GM12878 (cell line): Measurements from ENCODE around the gene PUSL1. TPM values are rescaled to one million over a fixed set of nuclear protein-coding genes. Genes with fewer than 3 reads are reported as not detected.
A peak's percentile ranks its signal among the peaks of the same experiment; 100 is the strongest.

ENCODE experiments used
- ATAC-seq: fragments of 200-7000 bp; cut with Tn5 transposase; 3 replicates; pipeline ENCODE4 v1.9.1; 2020; ENCODE audit warnings: mild to moderate bottlenecking, moderate library complexity
- BruUV-seq: library from RNA; stranded (reverse); fragments of 400-500 nt; replicated peaks from 2 replicates; lab custom pipeline; 2021; lab: Mats Ljungman, UMichigan
- CTCF ChIA-PET: fragments of 300-600 bp; sonication (Branson Sonifier 250); formaldehyde crosslinking; extraction: SDS; loops from one replicate; lab custom pipeline; 2021; ENCODE audit warnings: inconsistent platforms; lab: Yijun Ruan, JAX
- POLR2A ChIA-PET: fragments of 350-600 bp; formaldehyde crosslinking; extraction: SDS; loops from one replicate; lab custom pipeline; 2021; ENCODE audit warnings: inconsistent platforms; lab: Charles Lee
- RAD21 ChIA-PET: fragments of 300-600 bp; sonication (Branson Sonifier 250); formaldehyde crosslinking; loops from one replicate; lab custom pipeline; 2023; ENCODE audit warnings: antibody characterized with exemption; ENCODE audit not compliant: unreplicated experiment; lab: Charles Lee
- SMC1A ChIA-PET: fragments of 300-600 bp; sonication (Branson Sonifier 250); formaldehyde crosslinking; loops from one replicate; lab custom pipeline; 2023; ENCODE audit not compliant: unreplicated experiment, uncharacterized antibody; lab: Charles Lee
- DNase-seq: peaks from one replicate; pipeline ENCODE4 v3.0.0-alpha.2; 2011; ENCODE audit warnings: low read depth, low spot score
- FAIRE-seq: peaks from 3 replicates; lab custom pipeline; 2011; peaks lifted over from hg19 to GRCh38; lab: Jason Lieb, UNC
- H2AFZ ChIP-seq: 2 replicates; pipeline ENCODE4 v1.6.0; 2011; ENCODE audit warnings: low read depth, low read length, control low read depth; ENCODE audit not compliant: control insufficient read depth
- H3K27ac ChIP-seq: 2 replicates; pipeline ENCODE4 v1.5.1; 2011; ENCODE audit warnings: control low read depth; ENCODE audit not compliant: control insufficient read depth, insufficient read depth
- H3K27me3 ChIP-seq, 2 experiments: replicated peaks in 1 of 2; 2 replicates each; pipeline versions ENCODE4 v1.6.0 to v1.6.1; 2011; ENCODE audit warnings: low read length in 1 of 2; ENCODE audit not compliant: control insufficient read depth in 2 of 2, insufficient read depth in 2 of 2
- H3K36me3 ChIP-seq, 2 experiments: 2 replicates each; pipeline ENCODE4 v1.5.1; 2011; ENCODE audit warnings: low read length in 1 of 2; ENCODE audit not compliant: control insufficient read depth in 2 of 2, insufficient read depth in 2 of 2
- H3K4me1 ChIP-seq: 2 replicates; pipeline ENCODE4 v1.6.1; 2011; ENCODE audit warnings: mild to moderate bottlenecking, low read length, moderate library complexity, mixed read lengths; ENCODE audit not compliant: control insufficient read depth, insufficient read depth
- H3K4me2 ChIP-seq: 2 replicates; pipeline ENCODE4 v1.6.0; 2011; ENCODE audit warnings: control low read depth; ENCODE audit not compliant: control insufficient read depth, insufficient read depth
- H3K4me3 ChIP-seq: fragments of 200-600 bp; sonication (generic); 2 replicates; pipeline ENCODE4 v1.5.1; 2016
- H3K79me2 ChIP-seq: 2 replicates; pipeline ENCODE4 v1.6.0; 2011; ENCODE audit warnings: low read length; ENCODE audit not compliant: control insufficient read depth, insufficient read depth
- H3K9ac ChIP-seq: 2 replicates; pipeline ENCODE4 v1.8.0; 2011; ENCODE audit warnings: low read length, control low read depth, mixed read lengths; ENCODE audit not compliant: control insufficient read depth, insufficient read depth
- H3K9me3 ChIP-seq: replicated peaks from 3 replicates; pipeline ENCODE4 v1.5.1; 2011; ENCODE audit warnings: mild to moderate bottlenecking, low read length; ENCODE audit not compliant: control insufficient read depth, insufficient read depth
- H4K20me1 ChIP-seq: 2 replicates; pipeline ENCODE4 v1.6.0; 2011; ENCODE audit not compliant: control insufficient read depth, insufficient read depth
- CHD4 ChIP-seq: fragments of 200-600 bp; sonication (generic); IDR thresholded peaks from 2 replicates; pipeline ENCODE4 v1.6.1; 2016; ENCODE audit warnings: mild to moderate bottlenecking
- EED ChIP-seq: sonication (generic); IDR thresholded peaks from 2 replicates; pipeline ENCODE4 v1.6.1; 2016; ENCODE audit warnings: antibody characterized with exemption, low read depth
- FOXM1 ChIP-seq: IDR thresholded peaks from 2 replicates; pipeline ENCODE4 v1.6.1; 2012; ENCODE audit warnings: low read depth, mild to moderate bottlenecking, inconsistent platforms, low read length, moderate library complexity
- NBN ChIP-seq: fragments of 450-650 bp; IDR thresholded peaks from 2 replicates; pipeline ENCODE4 v1.6.1; 2016
- PAX8 ChIP-seq: fragments of 450-650 bp; IDR thresholded peaks from 2 replicates; pipeline ENCODE4 v1.6.1; 2017; ENCODE audit warnings: mild to moderate bottlenecking, moderate library complexity
- POLR2A ChIP-seq: IDR thresholded peaks from 2 replicates; pipeline ENCODE4 v1.6.1; 2011; ENCODE audit warnings: low read depth, mild to moderate bottlenecking, low read length
- POU2F2 ChIP-seq: IDR thresholded peaks from 3 replicates; pipeline ENCODE4 v1.6.1; 2011; ENCODE audit warnings: low read depth, mild to moderate bottlenecking, low read length, borderline replicate concordance
- SMAD1 ChIP-seq: fragments of 450-650 bp; IDR thresholded peaks from 2 replicates; pipeline ENCODE4 v1.6.1; 2018; ENCODE audit warnings: mild to moderate bottlenecking, low read depth; ENCODE audit not compliant: partially characterized antibody
- SMAD5 ChIP-seq: IDR thresholded peaks from 2 replicates; pipeline ENCODE4 v1.6.1; 2016; ENCODE audit warnings: antibody characterized with exemption, low read depth
- STAT1 ChIP-seq: fragments of 450-650 bp; conservative IDR thresholded peaks from 2 replicates; pipeline ENCODE4 v1.6.1; 2014; ENCODE audit warnings: antibody characterized with exemption, mild to moderate bottlenecking
- TCF12 ChIP-seq: IDR thresholded peaks from 2 replicates; pipeline ENCODE4 v1.6.1; 2011; ENCODE audit warnings: low read depth, mild to moderate bottlenecking, low read length
- ZNF24 ChIP-seq: fragments of 450-650 bp; IDR thresholded peaks from 2 replicates; pipeline ENCODE4 v1.6.1; 2017; ENCODE audit warnings: antibody characterized with exemption, mild to moderate bottlenecking
- WGBS: methylation state at CpG from one replicate; pipeline ENCODE4 v1.1.6; 2016; ENCODE audit warnings: low lambda C conversion rate; ENCODE audit not compliant: insufficient replicate concordance, insufficient coverage; ENCODE audit errors: missing lambda C conversion rate; 5-methylcytosine and 5-hydroxymethylcytosine counted together
- in situ Hi-C: fragments of 300-500 bp; cut with MboI; formaldehyde crosslinking; loops from 9 replicates; pipeline ENCODE4 v1.14.3; 2018; ENCODE audit warnings: mixed read lengths
- intact Hi-C: fragments of 100-400 bp; cut with micrococcal nuclease; formaldehyde crosslinking; loops from one replicate; pipeline ENCODE4 v1.14.2; 2022; ENCODE audit not compliant: unreplicated experiment
- polyA plus RNA-seq, 11 experiments: library from polyadenylated mRNA; depleted of rRNA in 4 of 11; unstranded in 6 of 11; stranded (reverse) in 5 of 11; fragments of >200 nt; fragmentation: Nextera tagmentation in 4 of 11; fragmentation: Illumina TruSeq in 1 of 11; extraction: Ambion mirVana in 4 of 11; extraction: Trizol in 1 of 11; gene quantifications; 1 replicate in 1 of 11; 2 replicates in 10 of 11; pipeline versions ENCODE4 v1.2.1 to v1.2.3, GENCODE V29; 2011 to 2016; ENCODE audit warnings: inconsistent platforms in 2 of 11, missing spikeins in 2 of 11, low read depth in 1 of 11
- total RNA-seq, 4 experiments: library from RNA; depleted of rRNA in 3 of 4; stranded (reverse); fragments of >200 nt in 3 of 4; fragmentation: Illumina TruSeq in 1 of 4; extraction: Trizol in 1 of 4; gene quantifications; 2 replicates each; pipeline versions ENCODE4 v1.2.1 to v1.2.3, GENCODE V29; 2013 to 2021
- TF ChIP-seq, protein P1 (sequence below): IDR thresholded peaks from 2 replicates; pipeline ENCODE4 v1.6.1; 2012; ENCODE audit warnings: low read depth, low read length, improper control_type of control experiment
- TF ChIP-seq, protein P2 (sequence below): IDR thresholded peaks from 2 replicates; pipeline ENCODE4 v1.6.1; 2012; ENCODE audit warnings: mild to moderate bottlenecking, low read depth, low read length

The PUSL1 gene
- total and polyA plus RNA-seq, 10 of the 15 experiments (the other 5 are each of a cell fraction or from before 2014, with no cell fraction given), result 0.16 to 28.4 (median 15.1) TPM

GRCh38 chr1:1260843-1261560 lies 47.4 kb upstream of the PUSL1 start:
- FAIRE-seq (no peak), ATAC-seq (no peak)
- no peak overlapping the region for H2AFZ ChIP-seq
- no peaks in the 10 kb centered on the region for H3K4me1 ChIP-seq
- no peak overlapping the region for H3K4me3 ChIP-seq
- 0 out of 2 replicates have a peak, but pooled peaks have one; percentile 10 for TF ChIP-seq POLR2A
- no peak for TF ChIP-seq POU2F2
- no peak for TF ChIP-seq ZNF24
- TF ChIP-seq EED, result no peak
- TF ChIP-seq, all 136 proteins: peak for 1
- no peaks in the 10 kb centered on the region for H4K20me1 ChIP-seq
- SMC1A ChIA-PET, result interaction anchor here (1.0 to 1.7 kb wide), 2 partner anchors 10 to 31 kb away, joined by 4 to 8 read pairs; no protein-coding TSS in a partner anchor
- intact Hi-C loops (no loop called here), in situ Hi-C loops (no loop called here)
- RAD21 ChIA-PET, result no interaction called here
- no peak for DNase-seq
- POLR2A ChIA-PET, result interaction anchor here (1.0 kb wide), 1 partner anchor 11 kb away, joined by 4 read pairs; no protein-coding TSS in a partner anchor
- H3K27ac ChIP-seq, result no peak overlapping the region
- WGBS, result 92% methylated on average over 16 of the region's 16 CpGs
- no peak overlapping the region for H3K9ac ChIP-seq
- H3K36me3 ChIP-seq, result peaks cover 18 to 22% of the 10 kb centered on the region in 2 experiments
- no peaks in the 10 kb centered on the region for H3K27me3 ChIP-seq
- CTCF ChIA-PET, result interaction anchor here (1.1 to 1.6 kb wide), 2 partner anchors 10 to 13 kb away, joined by 3 to 4 read pairs; no protein-coding TSS in a partner anchor
- BruUV-seq, result no TSS peak
- no peaks in the 10 kb centered on the region for H3K79me2 ChIP-seq
- no peaks in the 10 kb centered on the region for H3K9me3 ChIP-seq
- no peak overlapping the region for H3K4me2 ChIP-seq

DNA sequence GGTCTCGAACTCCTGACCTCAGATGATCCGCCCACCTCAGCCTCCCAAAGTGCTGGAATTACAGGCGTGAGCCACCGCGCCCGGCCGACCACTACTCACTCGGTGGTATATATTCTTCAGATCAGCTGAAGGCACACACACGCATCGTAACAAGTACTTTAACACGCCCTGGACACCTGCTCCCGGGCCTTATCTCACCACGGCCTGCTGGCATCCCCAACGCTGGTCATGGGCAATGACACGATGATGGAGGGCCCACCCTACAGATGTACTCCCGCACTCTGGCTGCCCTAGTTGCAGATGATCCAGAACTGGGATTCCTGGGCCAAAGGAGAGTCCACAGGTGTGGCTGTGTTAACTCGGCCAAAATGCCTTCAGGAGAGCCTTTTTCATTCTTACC lies 46.3 kb upstream of the PUSL1 start:
- H3K4me3 ChIP-seq, result no peak overlapping the region
- no peaks in the 10 kb centered on the region for H4K20me1 ChIP-seq
- 98% methylated on average over 17 of the region's 17 CpGs for WGBS
- intact Hi-C loops, result no loop called here
- POLR2A ChIA-PET, result interaction anchor here (0.7 to 1.0 kb wide), 2 partner anchors 12 to 40 kb away, joined by 4 read pairs; no protein-coding TSS in a partner anchor
- SMC1A ChIA-PET, result interaction anchor here (1.7 kb wide), 1 partner anchor 12 kb away, joined by 8 read pairs; no protein-coding TSS in a partner anchor
- no peaks in the 10 kb centered on the region for H3K9me3 ChIP-seq
- no peak overlapping the region for H2AFZ ChIP-seq
- H3K27ac ChIP-seq, result no peak overlapping the region
- H3K79me2 ChIP-seq, result no peaks in the 10 kb centered on the region
- no peaks in the 10 kb centered on the region for H3K27me3 ChIP-seq
- peaks cover 18 to 19% of the 10 kb centered on the region in 2 experiments for H3K36me3 ChIP-seq
- no TSS peak for BruUV-seq
- CTCF ChIA-PET, result interaction anchor here (1.6 kb wide), 1 partner anchor 12 kb away, joined by 4 read pairs; no protein-coding TSS in a partner anchor
- H3K4me1 ChIP-seq, result no peaks in the 10 kb centered on the region
- DNase-seq (no peak), ATAC-seq (no peak), FAIRE-seq (no peak)
- no peak overlapping the region for H3K4me2 ChIP-seq
- in situ Hi-C loops, result no loop called here
- H3K9ac ChIP-seq, result no peak overlapping the region
- RAD21 ChIA-PET, result no interaction called here
- TF ChIP-seq PAX8, result no peak
- TF ChIP-seq SMAD5, result no peak
- no peak for TF ChIP-seq SMAD1
- no peak for TF ChIP-seq NBN
- TF ChIP-seq, protein P1, sequence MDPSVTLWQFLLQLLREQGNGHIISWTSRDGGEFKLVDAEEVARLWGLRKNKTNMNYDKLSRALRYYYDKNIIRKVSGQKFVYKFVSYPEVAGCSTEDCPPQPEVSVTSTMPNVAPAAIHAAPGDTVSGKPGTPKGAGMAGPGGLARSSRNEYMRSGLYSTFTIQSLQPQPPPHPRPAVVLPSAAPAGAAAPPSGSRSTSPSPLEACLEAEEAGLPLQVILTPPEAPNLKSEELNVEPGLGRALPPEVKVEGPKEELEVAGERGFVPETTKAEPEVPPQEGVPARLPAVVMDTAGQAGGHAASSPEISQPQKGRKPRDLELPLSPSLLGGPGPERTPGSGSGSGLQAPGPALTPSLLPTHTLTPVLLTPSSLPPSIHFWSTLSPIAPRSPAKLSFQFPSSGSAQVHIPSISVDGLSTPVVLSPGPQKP, result no peak
- TF ChIP-seq STAT1, result no peak
- TF ChIP-seq TCF12, result no peak
- TF ChIP-seq CHD4, result no peak
- TF ChIP-seq, protein P2, sequence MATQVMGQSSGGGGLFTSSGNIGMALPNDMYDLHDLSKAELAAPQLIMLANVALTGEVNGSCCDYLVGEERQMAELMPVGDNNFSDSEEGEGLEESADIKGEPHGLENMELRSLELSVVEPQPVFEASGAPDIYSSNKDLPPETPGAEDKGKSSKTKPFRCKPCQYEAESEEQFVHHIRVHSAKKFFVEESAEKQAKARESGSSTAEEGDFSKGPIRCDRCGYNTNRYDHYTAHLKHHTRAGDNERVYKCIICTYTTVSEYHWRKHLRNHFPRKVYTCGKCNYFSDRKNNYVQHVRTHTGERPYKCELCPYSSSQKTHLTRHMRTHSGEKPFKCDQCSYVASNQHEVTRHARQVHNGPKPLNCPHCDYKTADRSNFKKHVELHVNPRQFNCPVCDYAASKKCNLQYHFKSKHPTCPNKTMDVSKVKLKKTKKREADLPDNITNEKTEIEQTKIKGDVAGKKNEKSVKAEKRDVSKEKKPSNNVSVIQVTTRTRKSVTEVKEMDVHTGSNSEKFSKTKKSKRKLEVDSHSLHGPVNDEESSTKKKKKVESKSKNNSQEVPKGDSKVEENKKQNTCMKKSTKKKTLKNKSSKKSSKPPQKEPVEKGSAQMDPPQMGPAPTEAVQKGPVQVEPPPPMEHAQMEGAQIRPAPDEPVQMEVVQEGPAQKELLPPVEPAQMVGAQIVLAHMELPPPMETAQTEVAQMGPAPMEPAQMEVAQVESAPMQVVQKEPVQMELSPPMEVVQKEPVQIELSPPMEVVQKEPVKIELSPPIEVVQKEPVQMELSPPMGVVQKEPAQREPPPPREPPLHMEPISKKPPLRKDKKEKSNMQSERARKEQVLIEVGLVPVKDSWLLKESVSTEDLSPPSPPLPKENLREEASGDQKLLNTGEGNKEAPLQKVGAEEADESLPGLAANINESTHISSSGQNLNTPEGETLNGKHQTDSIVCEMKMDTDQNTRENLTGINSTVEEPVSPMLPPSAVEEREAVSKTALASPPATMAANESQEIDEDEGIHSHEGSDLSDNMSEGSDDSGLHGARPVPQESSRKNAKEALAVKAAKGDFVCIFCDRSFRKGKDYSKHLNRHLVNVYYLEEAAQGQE, result no peak
- TF ChIP-seq FOXM1, result no peak
